Liver (tissue), 9 donors: ENCODE results near the gene C7. TPM values are rescaled to one million over a fixed set of nuclear protein-coding genes. Genes with fewer than 3 reads are reported as not detected.

ENCODE experiments used
- DNase-seq: peaks from one replicate; pipeline ENCODE4 v3.0.0-alpha.2; 2017; ENCODE audit warnings: low spot score
- H3K27ac ChIP-seq, 2 donors: one replicate each; pipeline ENCODE4 v1.7.0; 2013; ENCODE audit warnings: inconsistent platforms in 2 of 2, low read length in 2 of 2, control low read depth in 1 of 2, low read depth in 1 of 2, mild to moderate bottlenecking in 1 of 2
- H3K27me3 ChIP-seq, 4 donors: one replicate each; pipeline versions ENCODE4 v1.6.1 to v1.7.0; 2013; ENCODE audit warnings: low read length in 3 of 4, inconsistent platforms in 1 of 4, mild to moderate bottlenecking in 1 of 4, moderate library complexity in 1 of 4; ENCODE audit not compliant: control insufficient read depth in 4 of 4, insufficient read depth in 4 of 4
- H3K36me3 ChIP-seq, 4 donors: one replicate each; pipeline versions ENCODE4 v1.6.1 to v1.7.0; 2013; ENCODE audit warnings: low read length in 3 of 4, mild to moderate bottlenecking in 3 of 4, low read depth in 1 of 4, moderate library complexity in 1 of 4; ENCODE audit not compliant: control insufficient read depth in 4 of 4, insufficient read depth in 3 of 4
- H3K4me1 ChIP-seq, 4 donors: one replicate each; pipeline versions ENCODE4 v1.6.1 to v1.7.0; 2013; ENCODE audit warnings: low read length in 3 of 4, mild to moderate bottlenecking in 3 of 4, moderate library complexity in 1 of 4; ENCODE audit not compliant: control insufficient read depth in 4 of 4, insufficient read depth in 4 of 4
- H3K4me3 ChIP-seq, 3 donors: one replicate each; pipeline versions ENCODE4 v1.6.1 to v1.7.0; 2013; ENCODE audit warnings: low read length in 3 of 3, control low read depth in 1 of 3, low read depth in 1 of 3, mild to moderate bottlenecking in 1 of 3
- H3K9ac ChIP-seq, 2 donors: one replicate each; pipeline ENCODE4 v1.7.0; 2013; ENCODE audit warnings: low read length in 2 of 2, mild to moderate bottlenecking in 2 of 2, moderate library complexity in 2 of 2, control low read depth in 1 of 2, low read depth in 1 of 2
- H3K9me3 ChIP-seq, 4 donors: one replicate each; pipeline versions ENCODE4 v1.6.1 to v1.7.0; 2013; ENCODE audit warnings: low read length in 3 of 4; ENCODE audit not compliant: control insufficient read depth in 4 of 4
- EGR1 ChIP-seq, 2 donors: IDR thresholded peaks; 2 replicates each; pipeline ENCODE4 v1.6.1; 2016 to 2018; ENCODE audit warnings: antibody characterized with exemption in 2 of 2, low read depth in 2 of 2
- FOXA1 ChIP-seq: IDR thresholded peaks from 2 replicates; pipeline ENCODE4 v1.6.1; 2016; ENCODE audit warnings: antibody characterized with exemption
- FOXA2 ChIP-seq: IDR thresholded peaks from 2 replicates; pipeline ENCODE4 v1.6.1; 2016; ENCODE audit warnings: antibody characterized with exemption
- GABPA ChIP-seq, 2 donors: IDR thresholded peaks in 1 of 2; conservative IDR thresholded peaks in 1 of 2; 2 replicates each; pipeline ENCODE4 v1.6.1; 2016; ENCODE audit warnings: antibody characterized with exemption in 2 of 2, mild to moderate bottlenecking in 1 of 2, moderate library complexity in 1 of 2
- HNF4A ChIP-seq, 2 donors: conservative IDR thresholded peaks; 2 replicates each; pipeline ENCODE4 v1.6.1; 2016; ENCODE audit warnings: antibody characterized with exemption in 2 of 2, mild to moderate bottlenecking in 2 of 2
- HNF4G ChIP-seq: IDR thresholded peaks from 2 replicates; pipeline ENCODE4 v1.6.1; 2016; ENCODE audit warnings: antibody characterized with exemption
- JUND ChIP-seq, 2 donors: IDR thresholded peaks; 2 replicates each; pipeline ENCODE4 v1.6.1; 2016; ENCODE audit warnings: antibody characterized with exemption in 2 of 2
- RAD21 ChIP-seq, 2 donors: IDR thresholded peaks; 2 replicates each; pipeline ENCODE4 v1.6.1; 2016; ENCODE audit warnings: antibody characterized with exemption in 2 of 2, mild to moderate bottlenecking in 2 of 2
- RXRA ChIP-seq, 2 donors: IDR thresholded peaks; 2 replicates each; pipeline ENCODE4 v1.6.1; 2017 to 2018; ENCODE audit warnings: antibody characterized with exemption in 2 of 2, mild to moderate bottlenecking in 1 of 2
- SP1 ChIP-seq: IDR thresholded peaks from 2 replicates; pipeline ENCODE4 v1.6.1; 2018; ENCODE audit warnings: antibody characterized with exemption, mild to moderate bottlenecking
- YY1 ChIP-seq: IDR thresholded peaks from 2 replicates; pipeline ENCODE4 v1.6.1; 2016; ENCODE audit warnings: antibody characterized with exemption, mild to moderate bottlenecking
- WGBS: extraction: QIAGEN DNeasy Blood & Tissue Kit; methylation state at CpG from one replicate; pipeline ENCODE4 v1.1.7; 2013; 5-methylcytosine and 5-hydroxymethylcytosine counted together
- polyA plus RNA-seq, 2 donors: library from polyadenylated mRNA; stranded (reverse) in 1 of 2; unstranded in 1 of 2; fragments of 200-250 nt in 1 of 2; fragments of >200 nt in 1 of 2; fragmentation: Nextera tagmentation in 1 of 2; extraction: Ambion mirVana in 1 of 2; gene quantifications; one replicate each; pipeline versions ENCODE4 v1.2.1 to v1.2.3, GENCODE V29; 2013 to 2015
- total RNA-seq, 2 donors: library from RNA; depleted of rRNA; stranded (reverse); fragments of >200 nt; gene quantifications; one replicate each; pipeline ENCODE4 v1.2.3, GENCODE V29; 2014
- TF ChIP-seq, protein P1 (sequence below): fragments of 150-350 bp; IDR thresholded peaks from 2 replicates; pipeline ENCODE4 v1.5.1; 2017; ENCODE audit warnings: improper control_type of control experiment, low read depth, low read length; ENCODE audit not compliant: missing input control
- TF ChIP-seq, protein P2 (sequence below): IDR thresholded peaks from 2 replicates; pipeline ENCODE4 v1.6.1; 2016; ENCODE audit warnings: antibody characterized with exemption, mild to moderate bottlenecking
- TF ChIP-seq, protein P3 (sequence below): IDR thresholded peaks from 2 replicates; pipeline ENCODE4 v1.6.1; 2016; ENCODE audit warnings: antibody characterized with exemption
- TF ChIP-seq, protein P4 (sequence below): IDR thresholded peaks from 2 replicates; pipeline ENCODE4 v1.6.1; 2016; ENCODE audit warnings: antibody characterized with exemption
- donor health status: healthy.
- donor health status: healthy.
- donor health status: healthy.
- donor health status: healthy.
- donor health status: healthy.

The C7 gene
- total and polyA plus RNA-seq, 4 donors: 25.5 to 268 (median 110) TPM

DNA sequence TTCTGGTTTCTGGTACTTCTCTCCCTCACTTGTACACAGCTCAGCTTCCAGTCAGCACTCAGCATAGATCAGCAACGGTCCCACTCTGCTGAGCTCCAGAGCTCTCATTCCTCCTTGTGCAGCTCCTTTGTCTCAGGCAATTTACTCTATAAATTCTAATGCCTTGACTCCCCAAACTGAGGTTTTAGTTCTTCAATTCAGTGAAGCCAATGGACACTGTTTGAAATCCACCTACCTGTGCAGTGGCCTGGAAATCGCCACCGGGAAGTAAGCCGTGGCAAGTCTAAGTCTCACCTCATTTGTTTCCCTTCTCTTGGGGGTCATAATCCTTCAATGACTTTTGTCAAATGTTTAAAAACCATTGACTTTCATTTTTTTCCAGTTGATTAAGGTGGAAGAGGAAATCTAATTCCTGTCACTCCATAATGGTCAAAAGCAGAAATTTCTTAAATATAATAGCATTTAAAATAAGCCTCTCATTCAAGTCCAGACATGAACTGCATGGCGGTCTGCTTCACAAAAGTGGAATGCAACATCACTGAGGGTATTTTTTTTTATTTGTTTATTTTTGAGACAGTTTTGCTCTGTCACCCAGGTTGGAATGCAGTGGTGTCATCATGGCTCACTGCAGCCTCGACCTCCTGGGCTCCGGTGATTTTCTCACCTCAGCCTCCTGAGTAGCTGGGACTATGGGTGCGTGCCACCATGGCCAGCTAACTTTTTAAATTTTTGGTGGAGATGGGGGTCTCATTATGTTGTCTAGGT lies 79.6 kb downstream of the C7 start:
- 95% methylated on average over 8 of the region's 8 CpGs for WGBS
- no peak for DNase-seq

More for the DNA sequence above, 79.6 kb downstream of the C7 start:
- Histone ChIP-seq H3K9me3 (peaks cover 0 to 2% (median 0%) of the 10 kb centered on the region in 4 donors), H3K27me3 (no peaks in the 10 kb centered on the region), H3K27ac (no peak overlapping the region), H3K9ac (no peak overlapping the region), H3K4me3 (no peak overlapping the region), H3K4me1 (peaks cover 11 to 34% (median 24%) of the 10 kb centered on the region in 4 donors), H3K36me3 (no peaks in the 10 kb centered on the region)
- TF ChIP-seq, protein P1, sequence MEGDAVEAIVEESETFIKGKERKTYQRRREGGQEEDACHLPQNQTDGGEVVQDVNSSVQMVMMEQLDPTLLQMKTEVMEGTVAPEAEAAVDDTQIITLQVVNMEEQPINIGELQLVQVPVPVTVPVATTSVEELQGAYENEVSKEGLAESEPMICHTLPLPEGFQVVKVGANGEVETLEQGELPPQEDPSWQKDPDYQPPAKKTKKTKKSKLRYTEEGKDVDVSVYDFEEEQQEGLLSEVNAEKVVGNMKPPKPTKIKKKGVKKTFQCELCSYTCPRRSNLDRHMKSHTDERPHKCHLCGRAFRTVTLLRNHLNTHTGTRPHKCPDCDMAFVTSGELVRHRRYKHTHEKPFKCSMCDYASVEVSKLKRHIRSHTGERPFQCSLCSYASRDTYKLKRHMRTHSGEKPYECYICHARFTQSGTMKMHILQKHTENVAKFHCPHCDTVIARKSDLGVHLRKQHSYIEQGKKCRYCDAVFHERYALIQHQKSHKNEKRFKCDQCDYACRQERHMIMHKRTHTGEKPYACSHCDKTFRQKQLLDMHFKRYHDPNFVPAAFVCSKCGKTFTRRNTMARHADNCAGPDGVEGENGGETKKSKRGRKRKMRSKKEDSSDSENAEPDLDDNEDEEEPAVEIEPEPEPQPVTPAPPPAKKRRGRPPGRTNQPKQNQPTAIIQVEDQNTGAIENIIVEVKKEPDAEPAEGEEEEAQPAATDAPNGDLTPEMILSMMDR: no peak
- TF ChIP-seq EGR1 (IDR thresholded peaks at IDR 0.05; ENCODE audit: low read depth in 2 of 2) (no peak), HNF4G (no peak), SP1 (no peak), FOXA1 (no peak), RXRA (IDR thresholded peaks at IDR 0.05) (no peak), HNF4A (conservative IDR thresholded peaks at IDR 0.05) (no peak), YY1 (no peak), RAD21 (IDR thresholded peaks at IDR 0.05) (no peak), GABPA (IDR thresholded peaks at IDR 0.05 in 1 of 2, conservative IDR thresholded peaks at IDR 0.05 in 1 of 2) (no peak), FOXA2 (no peak), JUND (IDR thresholded peaks at IDR 0.05) (no peak)
- TF ChIP-seq, protein P2, sequence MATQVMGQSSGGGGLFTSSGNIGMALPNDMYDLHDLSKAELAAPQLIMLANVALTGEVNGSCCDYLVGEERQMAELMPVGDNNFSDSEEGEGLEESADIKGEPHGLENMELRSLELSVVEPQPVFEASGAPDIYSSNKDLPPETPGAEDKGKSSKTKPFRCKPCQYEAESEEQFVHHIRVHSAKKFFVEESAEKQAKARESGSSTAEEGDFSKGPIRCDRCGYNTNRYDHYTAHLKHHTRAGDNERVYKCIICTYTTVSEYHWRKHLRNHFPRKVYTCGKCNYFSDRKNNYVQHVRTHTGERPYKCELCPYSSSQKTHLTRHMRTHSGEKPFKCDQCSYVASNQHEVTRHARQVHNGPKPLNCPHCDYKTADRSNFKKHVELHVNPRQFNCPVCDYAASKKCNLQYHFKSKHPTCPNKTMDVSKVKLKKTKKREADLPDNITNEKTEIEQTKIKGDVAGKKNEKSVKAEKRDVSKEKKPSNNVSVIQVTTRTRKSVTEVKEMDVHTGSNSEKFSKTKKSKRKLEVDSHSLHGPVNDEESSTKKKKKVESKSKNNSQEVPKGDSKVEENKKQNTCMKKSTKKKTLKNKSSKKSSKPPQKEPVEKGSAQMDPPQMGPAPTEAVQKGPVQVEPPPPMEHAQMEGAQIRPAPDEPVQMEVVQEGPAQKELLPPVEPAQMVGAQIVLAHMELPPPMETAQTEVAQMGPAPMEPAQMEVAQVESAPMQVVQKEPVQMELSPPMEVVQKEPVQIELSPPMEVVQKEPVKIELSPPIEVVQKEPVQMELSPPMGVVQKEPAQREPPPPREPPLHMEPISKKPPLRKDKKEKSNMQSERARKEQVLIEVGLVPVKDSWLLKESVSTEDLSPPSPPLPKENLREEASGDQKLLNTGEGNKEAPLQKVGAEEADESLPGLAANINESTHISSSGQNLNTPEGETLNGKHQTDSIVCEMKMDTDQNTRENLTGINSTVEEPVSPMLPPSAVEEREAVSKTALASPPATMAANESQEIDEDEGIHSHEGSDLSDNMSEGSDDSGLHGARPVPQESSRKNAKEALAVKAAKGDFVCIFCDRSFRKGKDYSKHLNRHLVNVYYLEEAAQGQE: no peak
- TF ChIP-seq, protein P3, sequence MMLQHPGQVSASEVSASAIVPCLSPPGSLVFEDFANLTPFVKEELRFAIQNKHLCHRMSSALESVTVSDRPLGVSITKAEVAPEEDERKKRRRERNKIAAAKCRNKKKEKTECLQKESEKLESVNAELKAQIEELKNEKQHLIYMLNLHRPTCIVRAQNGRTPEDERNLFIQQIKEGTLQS: no peak
- TF ChIP-seq, protein P4, sequence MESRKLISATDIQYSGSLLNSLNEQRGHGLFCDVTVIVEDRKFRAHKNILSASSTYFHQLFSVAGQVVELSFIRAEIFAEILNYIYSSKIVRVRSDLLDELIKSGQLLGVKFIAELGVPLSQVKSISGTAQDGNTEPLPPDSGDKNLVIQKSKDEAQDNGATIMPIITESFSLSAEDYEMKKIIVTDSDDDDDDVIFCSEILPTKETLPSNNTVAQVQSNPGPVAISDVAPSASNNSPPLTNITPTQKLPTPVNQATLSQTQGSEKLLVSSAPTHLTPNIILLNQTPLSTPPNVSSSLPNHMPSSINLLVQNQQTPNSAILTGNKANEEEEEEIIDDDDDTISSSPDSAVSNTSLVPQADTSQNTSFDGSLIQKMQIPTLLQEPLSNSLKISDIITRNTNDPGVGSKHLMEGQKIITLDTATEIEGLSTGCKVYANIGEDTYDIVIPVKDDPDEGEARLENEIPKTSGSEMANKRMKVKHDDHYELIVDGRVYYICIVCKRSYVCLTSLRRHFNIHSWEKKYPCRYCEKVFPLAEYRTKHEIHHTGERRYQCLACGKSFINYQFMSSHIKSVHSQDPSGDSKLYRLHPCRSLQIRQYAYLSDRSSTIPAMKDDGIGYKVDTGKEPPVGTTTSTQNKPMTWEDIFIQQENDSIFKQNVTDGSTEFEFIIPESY: no peak
